HepG2 (cell line): ENCODE measurements around the gene AKAP10. TPM values are rescaled to one million over a fixed set of nuclear protein-coding genes. Genes with fewer than 3 reads are reported as not detected.

Experiments used
- ATAC-seq: fragments of 200-7000 bp; cut with Tn5 transposase; 3 replicates; pipeline ENCODE4 v1.9.1; 2020; ENCODE audit warnings: mild to moderate bottlenecking, moderate library complexity
- BruUV-seq: library from RNA; stranded (reverse); fragments of 400-500 nt; replicated peaks from 2 replicates; lab custom pipeline; 2021; lab: Mats Ljungman, UMichigan
- CTCF ChIA-PET: fragments of 300-600 bp; formaldehyde crosslinking; extraction: SDS; loops from one replicate; lab custom pipeline; 2021; ENCODE audit warnings: low total read pairs, inconsistent platforms, low intra/inter-chr PET ratio; lab: Yijun Ruan, JAX
- POLR2A ChIA-PET: fragments of 350-600 bp; sonication (Branson Sonifier 250); formaldehyde crosslinking; loops from one replicate; lab custom pipeline; 2020; ENCODE audit warnings: antibody characterized with exemption, inconsistent platforms; lab: Yijun Ruan, JAX
- DNase-seq: peaks from one replicate; pipeline ENCODE4 v3.0.0-alpha.2; 2015; ENCODE audit warnings: low spot score
- FAIRE-seq: peaks from 3 replicates; lab custom pipeline; 2011; peaks lifted over from hg19 to GRCh38; lab: Jason Lieb, UNC
- H2AFZ ChIP-seq: one replicate; pipeline ENCODE4 v1.6.1; 2011; ENCODE audit warnings: low read length, inconsistent platforms
- H3K27ac ChIP-seq: fragments of 300-600 bp; 3 replicates; pipeline ENCODE4 v1.8.0; 2011; ENCODE audit warnings: mixed run types, mild to moderate bottlenecking, mixed read lengths, low read length, inconsistent platforms; ENCODE audit not compliant: insufficient read depth; ENCODE audit errors: extremely low read length
- H3K27me3 ChIP-seq, 2 experiments: fragments of 200-600 bp in 1 of 2; 2 replicates in 1 of 2; 3 replicates in 1 of 2; pipeline versions ENCODE4 v1.6.0 to v1.8.0; 2011; ENCODE audit warnings: low read length in 2 of 2, mild to moderate bottlenecking in 2 of 2, moderate library complexity in 2 of 2, inconsistent platforms in 1 of 2; ENCODE audit not compliant: insufficient read depth in 2 of 2, control insufficient read depth in 1 of 2
- H3K36me3 ChIP-seq, 2 experiments: fragments of 200-600 bp in 1 of 2; replicated peaks in 1 of 2; 2 replicates in 1 of 2; 3 replicates in 1 of 2; pipeline versions ENCODE4 v1.5.1 to v1.8.0; 2011; ENCODE audit warnings: low read length in 2 of 2, inconsistent platforms in 1 of 2; ENCODE audit not compliant: insufficient read depth in 2 of 2, control insufficient read depth in 1 of 2
- H3K4me1 ChIP-seq: 2 replicates; pipeline ENCODE4 v1.5.1; 2012; ENCODE audit warnings: low read length, inconsistent platforms; ENCODE audit not compliant: insufficient read depth
- H3K4me2 ChIP-seq: 2 replicates; pipeline ENCODE4 v1.6.0; 2011; ENCODE audit warnings: low read depth, low read length, inconsistent platforms
- H3K4me3 ChIP-seq, 3 experiments: fragments of 200-600 bp in 1 of 3; sonication (generic), shearing (Covaris generic) in 1 of 3; replicated peaks in 1 of 3; 2 replicates each; pipeline ENCODE4 v1.5.1; 2011 to 2016; ENCODE audit warnings: low read length in 3 of 3, inconsistent platforms in 2 of 3, low read depth in 2 of 3, mild to moderate bottlenecking in 2 of 3, control low read depth in 1 of 3, mixed read lengths in 1 of 3; ENCODE audit not compliant: insufficient read depth in 1 of 3
- H3K79me2 ChIP-seq: one replicate; pipeline ENCODE4 v1.6.1; 2011; ENCODE audit warnings: low read length, inconsistent platforms; ENCODE audit not compliant: insufficient read depth
- H3K9ac ChIP-seq: 2 replicates; pipeline ENCODE4 v1.6.0; 2011; ENCODE audit warnings: mild to moderate bottlenecking, low read depth, low read length, inconsistent platforms; ENCODE audit not compliant: insufficient read depth
- H3K9me3 ChIP-seq: 2 replicates; pipeline ENCODE4 v1.5.1; 2012; ENCODE audit warnings: mild to moderate bottlenecking, low read length
- H4K20me1 ChIP-seq: 2 replicates; pipeline ENCODE4 v1.6.0; 2011; ENCODE audit warnings: inconsistent platforms, mild to moderate bottlenecking, low read length, moderate library complexity; ENCODE audit not compliant: insufficient read depth
- ATF5 ChIP-seq: sonication (generic); formaldehyde crosslinking; IDR thresholded peaks from 2 replicates; pipeline ENCODE4 v1.4.0; 2020; ENCODE audit warnings: mild to moderate bottlenecking, low read depth, missing genetic modification reagents
- BHLHE40 ChIP-seq: IDR thresholded peaks from 2 replicates; pipeline ENCODE4 v1.6.1; 2011; ENCODE audit warnings: low read length, improper control_type of control experiment
- CBFB ChIP-seq: sonication (generic); formaldehyde crosslinking; IDR thresholded peaks from 2 replicates; pipeline ENCODE4 v1.4.0; 2020; ENCODE audit warnings: missing genetic modification reagents
- CHCHD3 ChIP-seq: sonication (generic); formaldehyde crosslinking; IDR thresholded peaks from 2 replicates; pipeline ENCODE4 v1.8.0; 2022; ENCODE audit warnings: mild to moderate bottlenecking, missing genetic modification reagents, moderate library complexity
- HCFC1 ChIP-seq: fragments of 150-350 bp; IDR thresholded peaks from 2 replicates; pipeline ENCODE4 v1.6.1; 2014; ENCODE audit warnings: low read depth, low read length
- KDM6A ChIP-seq: IDR thresholded peaks from 2 replicates; pipeline ENCODE4 v1.6.1; 2016; ENCODE audit warnings: low read depth
- KLF9 ChIP-seq: IDR thresholded peaks from 2 replicates; pipeline ENCODE4 v1.6.1; 2016; ENCODE audit warnings: low read depth
- LCORL ChIP-seq, 2 experiments: fragments of 450-650 bp in 1 of 2; sonication (generic) in 1 of 2; formaldehyde crosslinking in 1 of 2; IDR thresholded peaks; 2 replicates each; pipeline versions ENCODE4 v1.5.0 to v1.6.1; 2017 to 2020; ENCODE audit warnings: antibody characterized with exemption in 1 of 2, missing genetic modification reagents in 1 of 2
- NCOR1 ChIP-seq: fragments of 200-600 bp; sonication (generic); IDR thresholded peaks from 2 replicates; pipeline ENCODE4 v1.7.0; 2017; ENCODE audit warnings: antibody characterized with exemption, low read length, borderline replicate concordance
- PCBP2 ChIP-seq: fragments of 200-400 bp; formaldehyde crosslinking; optimal IDR thresholded peaks from 2 replicates; pipeline ENCODE3; 2018; ENCODE audit warnings: low read length, low read depth; ENCODE audit not compliant: poor library complexity, severe bottlenecking
- SALL2 ChIP-seq: sonication (generic); formaldehyde crosslinking; IDR thresholded peaks from 2 replicates; pipeline ENCODE4 v1.8.1; 2023; ENCODE audit warnings: mild to moderate bottlenecking, missing genetic modification reagents, inconsistent platforms
- ZNF7 ChIP-seq: IDR thresholded peaks from 2 replicates; pipeline ENCODE4 v1.6.1; 2016; ENCODE audit warnings: missing biosample characterization, missing genetic modification reagents
- WGBS: methylation state at CpG from one replicate; pipeline ENCODE4 v1.1.6; 2017; ENCODE audit warnings: low lambda C conversion rate; 5-methylcytosine and 5-hydroxymethylcytosine counted together
- in situ Hi-C: cut with HindIII; loops from 2 replicates; pipeline ENCODE4 v1.10.0; 2017; ENCODE audit warnings: low pct_unique_long_range_greater_than_20kb; ENCODE audit not compliant: extremely low pct_ligation_motif_present
- intact Hi-C: fragments of 100-400 bp; cut with micrococcal nuclease; formaldehyde crosslinking; loops from one replicate; pipeline ENCODE4 v1.10.0; 2022; ENCODE audit not compliant: unreplicated experiment
- polyA plus RNA-seq, 8 experiments: library from polyadenylated mRNA; depleted of rRNA in 3 of 8; stranded (reverse) in 7 of 8; unstranded in 1 of 8; fragments of >200 nt; fragmentation: Illumina TruSeq in 4 of 8; extraction: Trizol in 4 of 8; gene quantifications; 2 replicates each; pipeline versions ENCODE4 v1.2.1 to v1.2.3, GENCODE V29; 2011 to 2016; ENCODE audit warnings: low read depth in 4 of 8, missing spikeins in 1 of 8, mixed read lengths in 1 of 8; ENCODE audit not compliant: insufficient read depth in 1 of 8
- total RNA-seq, 5 experiments: library from RNA; depleted of rRNA; stranded (reverse); fragments of >200 nt; fragmentation: Illumina TruSeq; extraction: Trizol; gene quantifications; 2 replicates each; pipeline ENCODE4 v1.2.3, GENCODE V29; 2016; ENCODE audit warnings: low read depth in 1 of 5
- TF ChIP-seq, protein P1 (sequence below): sonication (generic); formaldehyde crosslinking; IDR thresholded peaks from 2 replicates; pipeline ENCODE4 v1.5.1; 2020; ENCODE audit warnings: missing genetic modification reagents, mild to moderate bottlenecking, borderline replicate concordance
- TF ChIP-seq, protein P2 (sequence below): sonication (generic); formaldehyde crosslinking; IDR thresholded peaks from 2 replicates; pipeline ENCODE4 v1.8.0; 2022; ENCODE audit warnings: mild to moderate bottlenecking, missing genetic modification reagents; ENCODE audit not compliant: insufficient replicate concordance

Gene AKAP10
- total and polyA plus RNA-seq, 2 of the 13 experiments (the other 11 are each of a cell fraction or from before 2014, with no cell fraction given) = 17.6 to 21.7 TPM

- POLR2A ChIA-PET = no interaction called here
- no peaks in the 10 kb centered on the region for H3K36me3 ChIP-seq
- no peaks in the 10 kb centered on the region for H3K9me3 ChIP-seq
- H3K4me3 ChIP-seq = no peak overlapping the region; a peak in 1 of 6 replicates
- peaks cover 0 to 4% of the 10 kb centered on the region in 2 experiments; a peak in 1 of 5 replicates for H3K27me3 ChIP-seq
- H3K4me2 ChIP-seq = peak overlapping the region; percentile 36; the same call in 1 of the 2 replicates
- H3K4me1 ChIP-seq = 0 out of 2 replicates have a peak, but pooled peaks cover 13% of the 10 kb centered on the region
- no peaks in the 10 kb centered on the region for H3K79me2 ChIP-seq
- CTCF ChIA-PET = no interaction called here
- H3K27ac ChIP-seq = no peak overlapping the region
- TF ChIP-seq, protein P1, sequence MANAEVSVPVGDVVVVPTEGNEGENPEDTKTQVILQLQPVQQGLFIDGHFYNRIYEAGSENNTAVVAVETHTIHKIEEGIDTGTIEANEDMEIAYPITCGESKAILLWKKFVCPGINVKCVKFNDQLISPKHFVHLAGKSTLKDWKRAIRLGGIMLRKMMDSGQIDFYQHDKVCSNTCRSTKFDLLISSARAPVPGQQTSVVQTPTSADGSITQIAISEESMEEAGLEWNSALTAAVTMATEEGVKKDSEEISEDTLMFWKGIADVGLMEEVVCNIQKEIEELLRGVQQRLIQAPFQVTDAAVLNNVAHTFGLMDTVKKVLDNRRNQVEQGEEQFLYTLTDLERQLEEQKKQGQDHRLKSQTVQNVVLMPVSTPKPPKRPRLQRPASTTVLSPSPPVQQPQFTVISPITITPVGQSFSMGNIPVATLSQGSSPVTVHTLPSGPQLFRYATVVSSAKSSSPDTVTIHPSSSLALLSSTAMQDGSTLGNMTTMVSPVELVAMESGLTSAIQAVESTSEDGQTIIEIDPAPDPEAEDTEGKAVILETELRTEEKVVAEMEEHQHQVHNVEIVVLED = no peak
- no peak for TF ChIP-seq CBFB
- TF ChIP-seq SALL2 (CRISPR knock-in tag) = no peak
- no peak for TF ChIP-seq ATF5 (CRISPR knock-in tag)
- TF ChIP-seq ZNF7 (CRISPR knock-in tag) = no peak
- TF ChIP-seq, protein P2, sequence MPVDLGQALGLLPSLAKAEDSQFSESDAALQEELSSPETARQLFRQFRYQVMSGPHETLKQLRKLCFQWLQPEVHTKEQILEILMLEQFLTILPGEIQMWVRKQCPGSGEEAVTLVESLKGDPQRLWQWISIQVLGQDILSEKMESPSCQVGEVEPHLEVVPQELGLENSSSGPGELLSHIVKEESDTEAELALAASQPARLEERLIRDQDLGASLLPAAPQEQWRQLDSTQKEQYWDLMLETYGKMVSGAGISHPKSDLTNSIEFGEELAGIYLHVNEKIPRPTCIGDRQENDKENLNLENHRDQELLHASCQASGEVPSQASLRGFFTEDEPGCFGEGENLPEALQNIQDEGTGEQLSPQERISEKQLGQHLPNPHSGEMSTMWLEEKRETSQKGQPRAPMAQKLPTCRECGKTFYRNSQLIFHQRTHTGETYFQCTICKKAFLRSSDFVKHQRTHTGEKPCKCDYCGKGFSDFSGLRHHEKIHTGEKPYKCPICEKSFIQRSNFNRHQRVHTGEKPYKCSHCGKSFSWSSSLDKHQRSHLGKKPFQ = no peak
- no peak for TF ChIP-seq NCOR1
- TF ChIP-seq BHLHE40 = no peak
- TF ChIP-seq PCBP2 = no peak
- no peak for TF ChIP-seq KDM6A
- no peak for TF ChIP-seq KLF9 (CRISPR knock-in tag)
- TF ChIP-seq HCFC1 = no peak
- TF ChIP-seq CHCHD3 = no peak
- TF ChIP-seq LCORL (IDR thresholded peaks at IDR 0.05) = no peak
- TF ChIP-seq LCORL (CRISPR knock-in tag; IDR thresholded peaks at IDR 0.05) = no peak
- TF ChIP-seq, all 625 proteins: peak for 0
- H2AFZ ChIP-seq = peak overlapping the region; percentile 76
- intact Hi-C loops (loop anchor here (2.0 kb wide), 1 partner anchor 22 kb away; the partner anchor contains the start of gene SPECC1), in situ Hi-C loops (loop anchor here (25.0 kb wide), 1 partner anchor 325 kb away; no protein-coding TSS in a partner anchor)
- ATAC-seq (no peak), DNase-seq (no peak), FAIRE-seq (no peak)
- BruUV-seq = no TSS peak
- no peak overlapping the region for H3K9ac ChIP-seq
- no peaks in the 10 kb centered on the region for H4K20me1 ChIP-seq
- 44% methylated on average over 13 of the region's 13 CpGs for WGBS
Observed at GRCh38 chr17:19986941-19987861, 9.6 kb upstream of the AKAP10 start.
